Measurements from ENCODE around the gene HELQ. TPM values are rescaled to one million over a fixed set of nuclear protein-coding genes. Genes with fewer than 3 reads are reported as not detected.

HELQ gene
- total and polyA plus RNA-seq, 2 of the 13 experiments (the other 11 are each of a cell fraction or from before 2014, with no cell fraction given), result 6.6 to 10.8 TPM

GRCh38 chr4:83361416-83362103 is 94.1 kb downstream of the HELQ start (continued):
- TF ChIP-seq ZFP82 (CRISPR knock-in tag; IDR thresholded peaks at IDR 0.05; ENCODE audit: borderline replicate concordance) (no peak), TAF1 (CRISPR knock-in tag; IDR thresholded peaks at IDR 0.05) (no peak), EED (CRISPR knock-in tag; IDR thresholded peaks at IDR 0.05) (no peak), TERF1 (CRISPR knock-in tag; IDR thresholded peaks at IDR 0.05) (no peak), ZBTB14 (CRISPR knock-in tag; IDR thresholded peaks at IDR 0.05) (no peak), ZNF670 (CRISPR knock-in tag; IDR thresholded peaks at IDR 0.05; ENCODE audit: borderline replicate concordance) (no peak), ZKSCAN8 (CRISPR knock-in tag; IDR thresholded peaks at IDR 0.05; ENCODE audit: borderline replicate concordance) (no peak), AKAP8 (CRISPR knock-in tag; IDR thresholded peaks at IDR 0.05) (no peak), ATF7 (IDR thresholded peaks at IDR 0.05) (no peak), ATF7 (CRISPR knock-in tag; IDR thresholded peaks at IDR 0.05) (no peak), MED13 (CRISPR knock-in tag; IDR thresholded peaks at IDR 0.05) (no peak), NFYB (CRISPR knock-in tag; IDR thresholded peaks at IDR 0.05) (no peak), ZNF678 (CRISPR knock-in tag; IDR thresholded peaks at IDR 0.05) (no peak), RXRB (CRISPR knock-in tag; IDR thresholded peaks at IDR 0.05; ENCODE audit: borderline replicate concordance) (peak; percentile 67; the same call in 1 of the 2 replicates), ZNF354B (CRISPR knock-in tag; IDR thresholded peaks at IDR 0.05) (no peak), SUZ12 (IDR thresholded peaks at IDR 0.05; ENCODE audit: low read depth, low read length) (no peak), TRIM24 (CRISPR knock-in tag; IDR thresholded peaks at IDR 0.05) (no peak), MXD4 (CRISPR knock-in tag; IDR thresholded peaks at IDR 0.05) (no peak), PRDM10 (CRISPR knock-in tag; IDR thresholded peaks at IDR 0.05; ENCODE audit: low read depth) (no peak; the same call in 1 of the 2 replicates), ZFY (CRISPR knock-in tag; IDR thresholded peaks at IDR 0.05) (peak; percentile 46), ETV5 (CRISPR knock-in tag; IDR thresholded peaks at IDR 0.05; ENCODE audit: borderline replicate concordance) (peak; percentile 90), FUBP1 (CRISPR knock-in tag; IDR thresholded peaks at IDR 0.05; ENCODE audit: borderline replicate concordance) (no peak), PHB2 (IDR thresholded peaks at IDR 0.05; ENCODE audit: partially characterized antibody) (no peak)
